Activated naive CD8-positive, alpha-beta T cell (primary cell): Measurements from ENCODE around the gene ATP10A.
"Not testable (repeated sequence)": the region's sequence is repeated elsewhere in the genome, so short reads cannot be mapped to it uniquely, and the experiment has no call there.

Experiments used
- H3K27ac Mint-ChIP-seq: one replicate; pipeline ENCODE4 v1.8.0; 2021; ENCODE audit warnings: mixed read lengths
- H3K27me3 Mint-ChIP-seq: one replicate; pipeline ENCODE4 v1.8.0; 2021; ENCODE audit warnings: mixed read lengths
- H3K36me3 Mint-ChIP-seq: one replicate; pipeline ENCODE4 v1.8.0; 2021; ENCODE audit warnings: mixed read lengths
- H3K4me1 Mint-ChIP-seq: one replicate; pipeline ENCODE4 v1.8.0; 2021; ENCODE audit warnings: low read depth, mixed read lengths
- H3K4me3 Mint-ChIP-seq: one replicate; pipeline ENCODE4 v1.8.0; 2021; ENCODE audit warnings: mild to moderate bottlenecking, mixed read lengths
- H3K9me3 Mint-ChIP-seq: one replicate; pipeline ENCODE4 v1.8.0; 2021; ENCODE audit warnings: low read depth, mixed read lengths

Gene ATP10A

DNA sequence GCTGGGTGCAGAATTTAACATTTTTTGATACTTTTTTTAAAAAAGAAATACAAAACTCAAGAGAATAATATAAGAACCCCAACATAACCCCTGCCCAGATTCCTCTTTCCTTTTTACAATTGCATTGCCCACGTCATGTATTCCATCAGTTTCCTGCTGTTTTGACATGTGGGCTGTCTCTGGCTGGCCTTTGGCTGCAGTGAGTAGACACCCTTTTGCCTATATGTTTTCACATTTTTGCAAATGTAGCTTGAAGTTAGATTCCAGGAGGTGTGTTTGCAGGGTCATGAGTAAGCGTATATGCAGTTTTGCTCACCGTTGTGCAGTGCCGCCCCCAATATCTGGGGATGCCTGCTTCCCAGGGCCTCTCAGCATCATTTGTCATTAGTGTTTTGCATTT, 28.0 kb upstream of the ATP10A start:
- H3K36me3 Mint-ChIP-seq, result no peaks in the 10 kb centered on the region
- H3K27ac Mint-ChIP-seq, result no peak overlapping the region

GRCh38 chr15:25890529-25890928, 27.4 kb upstream of the ATP10A start:
- no peaks in the 10 kb centered on the region for H3K4me1 Mint-ChIP-seq
- no peaks in the 10 kb centered on the region for H3K36me3 Mint-ChIP-seq
- H3K27me3 Mint-ChIP-seq, result no peaks in the 10 kb centered on the region
- H3K4me3 Mint-ChIP-seq, result no peak overlapping the region
- H3K27ac Mint-ChIP-seq, result no peak overlapping the region
- peaks cover 4% of the 10 kb centered on the region for H3K9me3 Mint-ChIP-seq

More for the DNA sequence above, 28.0 kb upstream of the ATP10A start:
- no peaks in the 10 kb centered on the region for H3K27me3 Mint-ChIP-seq
- H3K9me3 Mint-ChIP-seq, result peaks cover 4% of the 10 kb centered on the region
- H3K4me3 Mint-ChIP-seq, result no peak overlapping the region
- H3K4me1 Mint-ChIP-seq, result no peaks in the 10 kb centered on the region

GRCh38 chr15:25887870-25888269, 24.7 kb upstream of the ATP10A start:
- Mint-ChIP-seq H3K4me1 (no peaks in the 10 kb centered on the region), H3K27ac (no peak overlapping the region), H3K9me3 (no peaks in the 10 kb centered on the region), H3K27me3 (no peaks in the 10 kb centered on the region), H3K4me3 (no peak overlapping the region), H3K36me3 (no peaks in the 10 kb centered on the region)

DNA sequence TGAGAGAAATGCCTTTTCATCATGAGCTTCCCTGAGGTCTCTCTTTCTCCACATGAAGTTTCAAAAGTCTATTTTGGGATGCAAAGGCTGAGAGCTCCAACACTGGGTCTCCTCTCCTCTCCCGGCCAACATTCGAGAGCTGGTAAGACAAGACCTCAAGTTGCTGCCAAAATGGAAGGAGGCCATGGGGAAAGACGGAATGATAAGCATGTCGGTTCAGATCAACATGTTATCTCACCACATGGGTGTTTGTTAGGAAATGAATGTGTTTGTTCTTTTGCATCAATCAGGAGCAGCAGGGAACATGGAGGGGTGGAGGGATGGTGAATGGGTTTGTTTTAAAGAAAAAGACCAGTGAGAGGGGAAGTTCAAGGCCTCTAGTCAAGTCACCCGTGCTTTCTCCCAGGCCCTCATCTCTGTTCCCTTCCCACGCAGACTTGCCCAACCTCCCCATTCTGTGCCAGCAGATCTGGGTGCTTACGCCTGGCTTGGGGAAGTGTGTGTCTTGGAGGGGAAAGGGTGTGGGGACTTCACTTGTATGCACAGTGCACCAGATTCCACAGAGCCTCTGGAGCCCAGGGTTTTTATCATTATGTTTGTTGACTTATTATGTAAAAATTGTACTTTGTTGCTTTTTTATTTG, 23.5 kb upstream of the ATP10A start:
- H3K36me3 Mint-ChIP-seq, result no peaks in the 10 kb centered on the region
- H3K4me3 Mint-ChIP-seq, result no peak overlapping the region
- no peaks in the 10 kb centered on the region for H3K27me3 Mint-ChIP-seq
- no peaks in the 10 kb centered on the region for H3K9me3 Mint-ChIP-seq
- no peak overlapping the region for H3K27ac Mint-ChIP-seq
- no peaks in the 10 kb centered on the region for H3K4me1 Mint-ChIP-seq

- Mint-ChIP-seq H3K4me3 (no peak overlapping the region), H3K4me1 (no peaks in the 10 kb centered on the region), H3K27ac (no peak overlapping the region), H3K9me3 (no peaks in the 10 kb centered on the region), H3K36me3 (no peaks in the 10 kb centered on the region), H3K27me3 (no peaks in the 10 kb centered on the region)
Measured at GRCh38 chr15:25884370-25884769, 21.2 kb upstream of the ATP10A start.

DNA sequence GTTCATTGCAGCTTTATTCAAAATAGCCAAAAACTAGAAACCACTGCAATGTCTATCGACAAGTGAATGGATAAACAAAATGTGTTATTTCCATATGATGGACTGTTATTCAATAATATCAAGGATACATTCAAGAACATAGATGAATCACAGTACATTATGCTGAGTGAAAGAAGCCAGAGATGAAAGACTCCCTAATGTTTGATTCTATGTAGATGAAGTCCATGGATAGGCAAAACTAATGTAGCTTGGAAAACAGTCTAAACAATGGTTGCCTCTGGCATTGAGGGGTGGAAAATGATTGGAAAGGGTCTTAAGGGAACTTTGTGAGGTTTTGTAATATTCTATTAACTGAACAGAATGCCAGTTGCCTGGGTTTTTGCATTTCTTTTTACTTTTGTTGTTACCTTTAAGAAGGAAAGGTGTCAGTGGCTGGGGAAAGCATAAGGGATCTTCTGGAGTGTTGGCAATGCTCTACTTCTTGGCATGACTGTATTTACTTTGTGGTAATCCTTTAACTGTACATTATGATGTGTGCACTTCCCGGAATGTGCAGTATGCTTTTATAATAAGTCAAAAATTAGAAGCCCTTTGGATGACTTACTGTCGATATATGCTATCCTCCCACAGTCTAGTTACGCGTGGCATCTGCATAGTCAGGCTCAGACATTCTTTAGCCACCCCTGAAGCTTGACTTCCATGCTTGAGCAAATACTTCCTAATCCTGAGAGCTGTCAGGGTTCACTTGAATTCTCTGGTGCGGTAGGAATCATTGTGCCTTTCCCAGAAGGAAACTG, 20.5 kb upstream of the ATP10A start:
- no peak overlapping the region for H3K27ac Mint-ChIP-seq
- H3K27me3 Mint-ChIP-seq, result no peaks in the 10 kb centered on the region
- H3K36me3 Mint-ChIP-seq, result no peaks in the 10 kb centered on the region
- H3K4me1 Mint-ChIP-seq, result no peaks in the 10 kb centered on the region
- no peak overlapping the region for H3K4me3 Mint-ChIP-seq
- H3K9me3 Mint-ChIP-seq, result no peaks in the 10 kb centered on the region

DNA sequence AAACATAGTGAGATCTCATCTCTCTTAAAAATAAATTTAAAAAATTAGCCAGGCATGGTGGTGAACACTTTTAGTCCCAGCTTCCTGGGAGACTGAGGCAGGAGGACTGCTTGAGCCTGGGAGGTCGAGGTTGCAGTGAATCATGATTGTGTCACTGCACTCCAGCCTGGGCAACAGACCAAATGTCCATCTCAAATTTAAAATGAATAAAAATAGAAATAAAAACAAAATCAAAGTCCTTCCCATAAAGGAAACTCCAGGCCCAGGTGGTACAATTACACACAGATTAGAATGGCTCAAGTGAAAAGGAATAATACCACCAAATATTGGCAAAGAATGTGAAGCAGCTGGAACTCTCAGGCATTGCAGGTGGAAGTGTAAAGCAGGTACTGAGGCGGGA, 19.3 kb upstream of the ATP10A start:
- Mint-ChIP-seq H3K36me3 (no peaks in the 10 kb centered on the region), H3K27ac (no peak overlapping the region), H3K27me3 (no peaks in the 10 kb centered on the region), H3K9me3 (no peaks in the 10 kb centered on the region), H3K4me3 (no peak overlapping the region), H3K4me1 (no peaks in the 10 kb centered on the region)

- not testable (repeated sequence) for H3K9me3 Mint-ChIP-seq, H3K27ac Mint-ChIP-seq, H3K36me3 Mint-ChIP-seq, H3K4me1 Mint-ChIP-seq, H3K4me3 Mint-ChIP-seq, H3K27me3 Mint-ChIP-seq
Measured at GRCh38 chr15:25880877-25881276, 17.8 kb upstream of the ATP10A start.

- no peak overlapping the region for H3K4me3 Mint-ChIP-seq
- H3K27me3 Mint-ChIP-seq, result no peaks in the 10 kb centered on the region
- H3K4me1 Mint-ChIP-seq, result no peaks in the 10 kb centered on the region
- H3K27ac Mint-ChIP-seq, result no peak overlapping the region
- H3K9me3 Mint-ChIP-seq, result no peaks in the 10 kb centered on the region
- H3K36me3 Mint-ChIP-seq, result no peaks in the 10 kb centered on the region
Measured at GRCh38 chr15:25880411-25880810, 17.3 kb upstream of the ATP10A start.

DNA sequence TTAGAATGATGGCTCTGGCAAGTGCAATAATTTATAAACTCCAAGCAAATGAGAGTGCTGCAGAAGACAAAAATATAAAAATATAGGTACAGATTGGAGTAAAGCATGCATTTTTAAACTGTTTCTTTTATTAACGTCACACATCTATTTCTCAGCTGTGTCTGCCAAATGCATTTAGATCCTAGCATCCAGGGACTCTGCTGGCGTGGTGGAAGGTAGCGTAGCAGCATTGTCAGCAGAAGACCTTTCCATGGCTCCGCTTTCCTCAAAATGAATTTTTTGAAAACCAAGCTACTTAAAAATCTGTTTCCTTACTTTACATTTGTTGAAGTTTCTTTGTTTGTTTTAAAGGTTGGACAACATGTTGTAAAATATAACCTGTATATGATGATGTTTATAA, 16.3 kb upstream of the ATP10A start:
- H3K4me3 Mint-ChIP-seq, result no peak overlapping the region

DNA sequence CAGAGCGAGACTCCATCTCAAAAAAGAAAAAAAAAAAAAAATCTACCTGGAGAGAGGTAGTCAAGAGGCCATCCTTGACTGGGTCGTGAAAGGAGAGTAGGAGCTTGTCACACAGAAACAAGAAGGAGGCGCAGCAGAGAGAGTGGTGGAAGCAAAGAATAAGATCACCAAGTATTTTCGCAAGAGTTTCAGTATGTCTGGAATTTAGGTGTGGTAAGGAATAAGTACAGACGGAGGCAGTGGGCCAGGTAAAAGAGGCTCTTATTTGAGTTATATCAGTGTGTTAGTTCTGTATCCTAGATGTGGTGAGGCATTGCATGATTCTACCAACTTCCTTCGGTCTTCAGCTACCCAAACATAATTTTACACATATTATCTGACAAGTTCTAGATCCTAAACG, 14.6 kb upstream of the ATP10A start:
- H3K9me3 Mint-ChIP-seq, result no peaks in the 10 kb centered on the region
- H3K27me3 Mint-ChIP-seq, result no peaks in the 10 kb centered on the region
- H3K36me3 Mint-ChIP-seq, result no peaks in the 10 kb centered on the region
- no peaks in the 10 kb centered on the region for H3K4me1 Mint-ChIP-seq
- no peak overlapping the region for H3K4me3 Mint-ChIP-seq
- no peak overlapping the region for H3K27ac Mint-ChIP-seq

More for the DNA sequence above, 16.3 kb upstream of the ATP10A start:
- no peaks in the 10 kb centered on the region for H3K27me3 Mint-ChIP-seq
- H3K27ac Mint-ChIP-seq, result no peak overlapping the region
- no peaks in the 10 kb centered on the region for H3K36me3 Mint-ChIP-seq
- H3K4me1 Mint-ChIP-seq, result no peaks in the 10 kb centered on the region
- H3K9me3 Mint-ChIP-seq, result no peaks in the 10 kb centered on the region

DNA sequence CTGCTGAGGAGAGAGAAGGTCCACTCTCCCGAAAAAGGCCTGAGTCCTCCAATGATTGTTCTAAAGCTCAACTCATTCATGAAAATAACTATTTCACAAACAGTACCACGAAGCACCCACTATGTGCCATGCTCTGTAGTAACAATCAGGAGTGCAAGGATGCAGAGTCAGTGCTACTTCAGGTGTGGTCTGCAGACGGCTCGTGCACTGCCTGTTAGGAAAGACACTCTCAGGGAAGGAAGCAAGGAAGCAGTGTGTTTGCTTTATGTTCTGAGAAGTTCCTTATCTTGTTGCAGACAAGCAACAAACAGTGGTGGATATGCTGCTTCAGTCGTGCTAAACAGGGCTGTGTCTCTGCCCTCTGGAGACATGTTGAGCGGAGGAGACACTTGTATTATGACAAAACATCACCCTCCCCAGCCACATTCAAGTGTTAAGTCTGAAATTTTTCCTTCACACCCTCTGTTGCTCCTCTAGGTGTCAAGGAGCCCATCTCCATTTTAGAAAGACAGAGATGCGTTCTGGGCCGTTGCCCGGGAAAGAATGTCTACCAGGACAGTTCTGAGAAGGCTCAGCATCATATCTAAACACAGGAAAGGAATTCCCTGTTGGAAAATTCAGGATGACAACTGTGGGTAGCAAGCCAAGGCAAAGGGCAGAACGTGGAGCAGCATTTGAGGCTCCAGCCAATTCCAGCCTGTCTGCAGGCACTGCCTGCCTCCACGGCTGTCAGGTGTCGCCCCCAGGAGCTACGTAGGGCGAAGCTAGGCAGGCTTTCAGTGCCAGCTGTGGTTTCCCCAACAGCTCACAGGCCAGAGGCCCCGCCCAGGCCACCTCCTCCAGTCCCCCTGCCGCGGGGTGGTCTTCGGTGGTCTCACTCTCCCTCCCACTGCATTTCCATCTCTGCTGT, 13.4 kb upstream of the ATP10A start:
- Mint-ChIP-seq H3K4me1 (no peaks in the 10 kb centered on the region), H3K27me3 (no peaks in the 10 kb centered on the region), H3K4me3 (no peak overlapping the region), H3K9me3 (no peaks in the 10 kb centered on the region), H3K27ac (no peak overlapping the region), H3K36me3 (no peaks in the 10 kb centered on the region)

GRCh38 chr15:25875566-25875965, 12.4 kb upstream of the ATP10A start:
- Mint-ChIP-seq H3K27me3 (no peaks in the 10 kb centered on the region), H3K27ac (no peak overlapping the region), H3K36me3 (no peaks in the 10 kb centered on the region), H3K4me3 (no peak overlapping the region), H3K9me3 (no peaks in the 10 kb centered on the region), H3K4me1 (no peaks in the 10 kb centered on the region)

GRCh38 chr15:25874379-25874778, 11.3 kb upstream of the ATP10A start:
- no peaks in the 10 kb centered on the region for H3K9me3 Mint-ChIP-seq
- H3K4me1 Mint-ChIP-seq, result peaks cover 5% of the 10 kb centered on the region
- H3K27me3 Mint-ChIP-seq, result no peaks in the 10 kb centered on the region
- H3K36me3 Mint-ChIP-seq, result no peaks in the 10 kb centered on the region
- H3K4me3 Mint-ChIP-seq, result no peak overlapping the region
- H3K27ac Mint-ChIP-seq, result no peak overlapping the region

GRCh38 chr15:25871403-25871802, 8.3 kb upstream of the ATP10A start:
- H3K4me3 Mint-ChIP-seq, result no peak overlapping the region
- H3K36me3 Mint-ChIP-seq, result no peaks in the 10 kb centered on the region
- H3K27me3 Mint-ChIP-seq, result no peaks in the 10 kb centered on the region
- peaks cover 8% of the 10 kb centered on the region for H3K4me1 Mint-ChIP-seq
- no peak overlapping the region for H3K27ac Mint-ChIP-seq
- no peaks in the 10 kb centered on the region for H3K9me3 Mint-ChIP-seq
